ENCODE measurements around the gene PHACTR2.

DNA sequence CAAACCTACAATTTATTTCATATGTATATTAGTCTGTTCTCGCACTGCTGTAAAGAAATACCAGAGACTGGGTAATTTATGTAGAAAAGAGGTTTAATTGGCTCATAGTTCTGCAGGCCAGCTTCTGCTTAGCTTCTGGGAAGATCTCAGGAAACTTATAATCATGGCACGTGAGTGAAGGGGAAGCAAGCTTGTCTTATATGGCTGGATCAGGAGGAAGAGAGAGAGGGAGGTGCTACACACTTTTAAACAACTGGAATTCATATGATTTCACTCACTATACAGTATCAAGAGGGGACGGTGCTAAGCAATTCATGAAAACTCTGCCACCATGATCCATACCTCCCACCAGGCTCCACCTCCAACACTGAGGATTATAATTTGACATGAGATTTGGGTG, 29.9 kb downstream of the PHACTR2 start:
- TF ChIP-seq CTCF (IDR thresholded peaks at IDR 0.05) (no peak), EP300 (IDR thresholded peaks at IDR 0.05) (no peak)

Data from tibial nerve (tissue), 4 donors.